CD4-positive, alpha-beta T cell treated with Interferon alpha-2 for 1 hour (primary cell): ENCODE measurements around the gene ATP2B2.

Source experiments
- DNase-seq, 2 donors: peaks; one replicate each; pipeline ENCODE4 v3.0.0-alpha.2; 2020 to 2022

Gene ATP2B2

DNA sequence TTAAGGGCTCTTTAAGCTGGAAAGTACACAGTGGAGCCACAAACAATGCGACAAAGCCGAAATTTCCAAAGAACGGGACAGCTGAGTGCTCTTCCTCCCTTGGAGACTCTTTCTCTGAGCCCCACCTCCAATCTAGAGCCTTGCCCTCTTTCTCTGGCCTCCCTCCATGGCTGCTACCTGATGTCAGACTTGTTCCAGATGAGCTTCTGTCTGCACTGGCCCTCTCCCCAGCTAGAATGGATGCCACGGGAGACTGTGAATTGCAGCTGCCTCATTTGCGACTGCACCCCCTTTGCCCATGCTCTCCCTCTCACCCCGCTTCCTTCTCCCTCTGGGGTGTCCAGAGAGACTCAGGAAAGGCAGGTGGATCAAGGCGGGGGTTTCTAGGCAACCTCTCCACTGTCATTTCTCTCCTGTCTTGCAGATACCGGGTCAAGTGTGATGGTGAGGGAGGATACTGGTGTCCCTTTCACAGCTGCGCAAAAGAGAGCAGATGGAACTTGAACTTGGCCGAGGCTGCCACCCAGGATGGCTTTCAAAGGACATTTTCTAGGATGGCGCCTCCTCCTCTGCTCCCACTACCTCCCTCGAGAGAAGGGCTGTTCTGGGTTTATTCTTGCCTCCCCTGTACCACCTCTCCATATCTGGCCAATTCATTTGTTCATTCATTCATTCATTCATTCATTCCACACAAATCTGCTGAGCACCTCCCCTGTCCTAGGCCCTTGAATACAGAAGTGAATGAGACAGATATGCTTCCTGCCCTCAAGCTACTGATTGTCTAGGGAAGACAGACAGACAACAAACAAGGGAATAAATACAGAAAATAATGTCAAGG lies 12.8 kb downstream of the ATP2B2 start:
- no peak for DNase-seq

DNA sequence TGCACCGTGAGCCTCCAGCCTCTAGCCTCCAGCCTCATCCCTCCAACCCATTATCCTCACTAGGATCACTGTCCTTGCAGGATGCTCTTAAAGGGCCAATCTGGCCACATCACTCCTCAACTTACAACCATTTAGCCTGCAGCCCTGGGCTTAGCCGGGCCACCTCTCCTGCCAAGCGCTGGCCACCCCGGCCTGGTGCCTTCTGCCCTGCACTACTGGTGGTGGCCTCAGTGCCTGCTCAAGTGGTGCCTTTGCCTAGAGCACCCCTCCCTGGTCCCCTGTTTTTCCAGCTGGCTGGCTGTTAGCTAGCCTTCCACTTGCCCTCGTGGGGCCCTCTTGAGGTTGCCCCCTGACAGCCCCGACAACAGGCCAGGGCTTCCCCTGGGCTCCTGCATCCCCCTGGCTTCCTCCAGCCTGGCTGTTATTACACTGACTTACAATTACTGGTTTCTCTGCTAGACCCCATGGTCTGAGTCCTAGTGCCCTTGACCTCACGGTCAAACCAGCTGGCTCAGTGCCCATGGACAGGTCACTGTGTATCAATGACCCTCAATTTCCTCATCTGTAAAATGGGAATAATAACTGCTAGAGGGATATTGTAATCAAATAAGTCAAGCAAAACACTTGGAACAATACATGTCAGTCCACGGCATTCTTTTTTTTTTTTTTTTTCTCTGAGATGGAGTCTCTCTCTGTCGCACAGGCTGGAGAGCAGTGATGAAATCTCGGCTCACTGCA lies 15.5 kb downstream of the ATP2B2 start:
- DNase-seq: no peak

DNA sequence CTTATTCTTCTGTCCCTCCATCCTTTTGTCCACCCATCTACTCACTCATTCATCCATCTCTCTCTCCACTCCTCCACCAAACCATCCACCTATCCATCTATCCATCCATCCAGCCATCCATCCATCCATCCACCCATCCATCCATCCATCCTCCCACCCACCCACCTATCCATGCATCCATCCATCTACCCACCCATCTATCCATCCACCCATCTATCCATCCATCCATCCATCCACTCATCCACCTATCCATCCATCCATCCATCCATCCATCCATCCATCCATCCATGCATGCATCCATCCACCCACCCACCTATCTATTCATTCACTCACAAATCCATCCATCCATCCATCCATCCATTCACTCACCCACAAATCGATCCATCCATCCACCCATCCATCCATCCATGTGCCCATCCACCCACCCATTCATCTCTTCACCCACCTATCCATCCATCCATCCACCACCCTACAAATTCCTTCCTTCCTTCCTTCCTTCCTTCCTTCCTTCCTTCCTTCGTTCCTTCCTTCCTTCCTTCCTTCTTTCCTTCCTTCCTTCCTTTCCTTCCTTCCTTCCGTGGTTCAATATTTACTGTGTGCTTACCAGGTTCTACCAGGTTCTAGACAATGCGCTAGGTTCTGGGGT lies 17.3 kb downstream of the ATP2B2 start:
- DNase-seq: no peak

DNA sequence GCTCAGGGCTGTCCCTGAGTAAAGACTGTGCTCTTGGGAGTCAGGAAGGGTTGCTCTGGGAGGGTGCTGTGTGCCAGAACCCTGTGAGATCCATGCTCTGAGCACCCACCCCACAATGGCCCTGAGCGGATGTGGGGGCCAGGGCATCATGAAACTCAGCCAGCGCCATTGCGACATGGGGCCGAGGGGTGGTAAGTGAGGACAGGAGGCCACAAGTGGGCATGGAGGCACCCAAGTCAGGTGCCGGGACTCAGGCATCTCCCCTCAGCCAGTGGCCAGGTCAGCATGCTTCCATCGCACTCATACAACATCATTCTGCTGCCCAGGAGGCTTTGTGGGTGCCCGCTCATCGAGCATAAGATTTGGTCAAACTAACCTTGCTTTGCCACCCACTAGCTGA lies 19.6 kb downstream of the ATP2B2 start:
- no peak for DNase-seq

DNA sequence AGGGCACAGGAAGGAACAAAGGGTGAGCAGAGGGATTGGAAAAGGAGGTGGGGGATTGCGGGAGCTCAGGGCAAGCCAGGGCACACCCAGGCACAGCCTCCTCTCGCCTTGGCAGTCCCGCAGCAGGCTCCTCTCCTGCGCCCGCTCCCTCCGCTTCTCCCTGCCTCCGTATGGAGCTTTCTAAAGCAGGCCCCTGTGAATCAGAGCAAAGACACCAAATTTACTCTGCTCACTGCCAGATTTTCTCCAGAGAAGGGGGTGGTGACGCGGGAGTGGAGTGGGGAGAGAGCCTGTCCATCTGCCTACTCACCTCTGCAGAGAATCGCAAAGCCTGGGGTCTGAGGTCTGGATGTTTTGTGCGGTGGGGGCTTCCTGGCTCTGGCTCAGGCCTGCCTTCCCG lies 20.0 kb downstream of the ATP2B2 start:
- DNase-seq: no peak

DNA sequence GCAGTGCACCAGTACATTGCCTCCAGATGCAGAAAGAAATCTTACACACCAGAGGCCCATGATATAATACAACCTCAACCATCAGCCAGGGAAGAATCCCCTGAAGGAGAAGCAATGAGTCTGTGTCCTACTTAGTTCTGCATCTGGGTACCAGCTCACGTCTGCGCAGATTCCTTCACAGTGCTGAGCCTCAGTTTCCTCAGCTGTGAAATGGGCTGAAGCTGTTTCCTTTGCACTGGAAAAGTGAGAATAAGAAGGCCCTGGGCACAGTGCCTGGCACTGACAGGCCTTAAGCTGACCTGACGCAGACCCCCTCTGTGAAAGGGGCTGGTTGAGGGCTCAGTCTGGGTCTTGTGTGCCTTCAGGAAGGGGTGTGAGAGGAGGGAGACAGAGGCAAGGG lies 20.7 kb downstream of the ATP2B2 start:
- DNase-seq: no peak

DNA sequence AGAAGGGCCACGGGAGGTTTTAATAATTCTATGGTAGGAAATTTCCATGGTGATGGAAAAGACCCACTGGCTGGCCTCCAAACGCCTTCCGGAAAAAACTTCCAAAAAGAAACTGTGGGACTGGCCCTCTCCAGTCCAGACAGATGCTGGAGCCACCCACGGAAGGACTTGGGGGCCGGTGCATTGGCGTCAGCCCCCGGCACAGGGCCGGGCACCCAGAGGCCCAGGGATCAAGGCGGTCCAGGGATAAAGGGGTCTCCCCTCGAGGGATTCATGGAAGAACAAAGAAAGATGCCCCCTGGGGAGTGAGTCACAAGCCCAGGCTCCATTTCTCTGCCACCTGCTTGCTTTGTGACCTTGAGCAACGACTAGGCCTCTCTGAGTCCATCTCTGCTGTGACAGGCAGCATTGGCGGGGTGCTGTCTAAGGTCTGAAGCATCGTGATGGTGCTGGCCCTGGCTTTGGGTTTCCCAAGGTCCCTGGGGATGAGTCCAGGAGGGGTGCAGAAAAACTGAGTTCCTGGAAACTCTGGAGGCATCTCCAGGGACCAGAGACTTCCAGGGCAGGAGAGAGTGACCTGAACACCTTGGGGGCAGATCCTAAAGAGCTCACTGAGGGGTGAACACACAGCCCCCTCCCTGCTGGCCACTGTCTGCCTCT lies 21.6 kb downstream of the ATP2B2 start:
- no peak for DNase-seq

DNA sequence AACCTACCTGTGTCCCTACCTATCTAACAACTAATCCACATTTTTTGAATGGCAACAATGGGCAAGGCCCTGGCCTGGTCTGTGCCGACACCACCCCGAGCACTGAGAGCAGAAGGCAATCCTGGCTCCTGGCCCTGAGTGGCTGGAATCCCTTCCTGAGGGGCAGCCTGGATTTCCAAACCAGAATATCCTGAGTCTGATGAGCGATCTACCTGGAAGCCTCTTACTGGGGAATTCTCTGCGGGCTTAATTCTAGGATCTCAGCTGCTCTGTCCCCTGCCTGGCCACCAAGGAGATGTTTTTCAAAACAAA lies 22.1 kb downstream of the ATP2B2 start:
- no peak for DNase-seq

DNA sequence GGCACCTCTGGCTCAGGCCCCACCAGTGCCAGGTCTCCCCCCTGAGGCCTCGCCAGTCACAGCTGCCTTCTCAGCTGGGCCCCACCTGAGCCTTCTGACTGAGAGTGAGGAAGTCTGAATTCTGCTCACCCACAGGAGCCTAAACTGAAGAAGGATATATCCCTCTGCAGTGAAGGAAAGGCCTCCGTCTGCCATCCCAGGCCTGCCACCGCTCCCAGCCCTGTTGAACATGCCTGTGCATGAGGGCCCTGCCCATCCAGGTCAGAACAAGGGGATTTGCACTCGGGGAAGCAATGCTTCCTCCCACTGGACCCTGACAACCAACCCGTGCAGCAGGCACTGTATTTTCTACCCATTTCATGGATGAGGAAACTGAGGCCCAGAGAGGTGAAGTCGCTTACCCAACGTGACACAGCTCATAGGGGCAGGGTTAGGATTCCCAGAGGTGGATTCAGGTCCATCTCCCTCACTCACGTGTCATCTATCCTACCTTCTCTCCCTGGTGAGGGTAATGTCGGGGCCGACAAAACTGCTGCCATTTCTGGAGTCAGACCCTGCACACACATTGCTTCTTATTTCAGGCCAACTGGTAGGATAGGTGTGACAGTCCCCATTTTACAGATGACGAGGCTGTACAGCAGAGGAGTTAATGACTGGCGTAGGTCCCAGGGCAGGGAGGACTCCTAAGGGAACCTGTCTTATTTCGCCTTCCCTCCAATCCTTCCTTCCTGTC lies 22.6 kb downstream of the ATP2B2 start:
- DNase-seq: no peak

DNA sequence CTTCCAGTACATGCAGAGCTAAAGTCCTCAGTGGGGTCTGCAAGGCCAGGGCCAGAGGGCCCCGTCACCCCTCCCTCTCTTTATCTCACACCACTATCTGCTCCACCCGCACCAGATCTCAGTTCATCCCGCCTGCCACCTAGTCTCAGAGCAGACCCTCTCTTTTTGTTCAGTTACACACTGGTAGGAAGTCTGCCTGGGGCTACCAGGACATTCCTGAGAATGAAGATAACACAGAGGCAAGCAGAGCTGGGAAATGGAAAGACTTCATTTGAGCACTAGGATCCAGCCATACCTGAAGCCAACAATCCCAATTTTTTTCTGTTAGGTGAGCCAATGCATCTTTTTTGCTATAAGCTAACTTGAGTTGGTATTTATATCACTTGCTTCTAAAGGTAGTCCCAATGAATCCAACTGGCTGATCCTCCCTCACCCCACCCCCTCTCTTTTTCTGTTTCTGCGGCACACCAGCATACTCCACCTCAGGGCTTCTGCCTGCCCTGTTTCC lies 24.5 kb downstream of the ATP2B2 start:
- no peak for DNase-seq

DNA sequence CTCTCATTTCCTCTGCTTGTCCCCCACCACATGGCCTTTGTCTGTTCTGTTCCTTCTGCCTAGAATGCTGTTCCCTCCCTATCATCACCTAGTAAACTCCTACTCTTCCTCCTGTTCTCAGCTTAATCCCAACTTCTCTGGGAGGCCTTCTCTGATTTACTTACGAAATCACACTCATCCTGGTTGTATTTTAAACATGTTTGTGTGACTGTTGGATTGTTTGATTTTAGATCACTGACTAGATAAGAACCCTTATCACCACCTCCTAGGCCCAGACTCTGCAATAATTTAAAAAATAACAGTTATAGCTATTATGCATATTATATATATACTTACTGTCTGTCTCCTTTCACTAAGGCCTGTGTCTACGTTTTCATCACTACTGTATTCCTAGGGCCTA lies 26.1 kb downstream of the ATP2B2 start:
- DNase-seq: no peak

DNA sequence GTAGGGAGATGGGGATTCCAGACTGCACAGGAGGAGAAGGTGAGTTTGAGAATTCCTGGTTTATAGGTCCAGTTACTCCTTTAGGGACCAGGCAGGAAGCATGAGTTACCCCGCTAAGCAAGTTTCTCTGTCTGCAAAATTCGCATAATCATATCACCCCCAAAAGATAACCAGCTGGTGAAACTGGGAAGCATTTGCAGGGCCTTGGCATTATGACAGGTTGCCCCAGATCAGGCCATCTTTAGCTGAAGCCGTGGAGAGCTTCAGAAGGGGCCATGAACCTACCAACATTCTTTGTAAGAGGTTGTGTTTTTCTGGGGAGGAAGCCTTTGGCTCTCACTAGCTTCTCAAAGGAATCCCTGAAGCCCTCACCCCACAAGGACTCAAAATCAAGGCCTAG lies 29.4 kb downstream of the ATP2B2 start:
- no peak for DNase-seq

DNA sequence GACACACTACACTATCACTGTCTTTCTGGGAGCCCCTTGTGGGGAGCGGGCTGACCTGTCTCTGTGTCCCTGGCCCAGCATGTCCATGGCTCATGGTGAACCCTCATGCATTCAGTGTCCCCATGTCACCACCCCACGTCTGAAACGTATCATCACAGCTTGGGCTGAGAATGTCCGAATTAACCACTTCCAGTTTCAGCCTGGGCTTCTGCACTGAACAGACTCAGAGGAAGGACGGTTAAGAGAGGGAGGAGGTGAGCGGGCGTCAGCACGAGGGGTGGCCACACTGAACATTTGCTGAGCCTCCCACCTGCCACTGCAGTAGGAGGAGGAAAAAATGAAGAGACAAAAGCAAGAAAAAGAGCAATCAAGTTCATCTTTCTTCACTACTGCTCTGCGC lies 30.5 kb downstream of the ATP2B2 start:
- DNase-seq: no peak

DNA sequence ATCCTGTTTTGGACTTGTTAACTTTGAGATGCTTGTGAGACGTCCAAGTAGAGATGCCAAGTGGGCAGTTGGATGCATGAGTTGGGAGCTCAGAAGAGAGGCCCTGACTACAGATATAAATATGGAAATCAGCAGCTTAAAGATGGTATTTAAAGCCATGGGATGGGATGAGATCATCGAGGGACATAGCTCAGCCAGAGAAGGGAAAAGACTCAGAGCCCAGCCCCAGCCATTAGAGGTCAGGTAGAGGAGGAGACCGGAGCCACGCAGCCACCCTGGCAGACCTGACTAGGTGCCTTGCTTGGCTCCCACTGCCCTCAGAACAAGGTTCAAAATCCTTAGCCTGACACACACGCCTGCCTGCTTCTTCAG lies 31.1 kb downstream of the ATP2B2 start:
- DNase-seq: no peak

DNA sequence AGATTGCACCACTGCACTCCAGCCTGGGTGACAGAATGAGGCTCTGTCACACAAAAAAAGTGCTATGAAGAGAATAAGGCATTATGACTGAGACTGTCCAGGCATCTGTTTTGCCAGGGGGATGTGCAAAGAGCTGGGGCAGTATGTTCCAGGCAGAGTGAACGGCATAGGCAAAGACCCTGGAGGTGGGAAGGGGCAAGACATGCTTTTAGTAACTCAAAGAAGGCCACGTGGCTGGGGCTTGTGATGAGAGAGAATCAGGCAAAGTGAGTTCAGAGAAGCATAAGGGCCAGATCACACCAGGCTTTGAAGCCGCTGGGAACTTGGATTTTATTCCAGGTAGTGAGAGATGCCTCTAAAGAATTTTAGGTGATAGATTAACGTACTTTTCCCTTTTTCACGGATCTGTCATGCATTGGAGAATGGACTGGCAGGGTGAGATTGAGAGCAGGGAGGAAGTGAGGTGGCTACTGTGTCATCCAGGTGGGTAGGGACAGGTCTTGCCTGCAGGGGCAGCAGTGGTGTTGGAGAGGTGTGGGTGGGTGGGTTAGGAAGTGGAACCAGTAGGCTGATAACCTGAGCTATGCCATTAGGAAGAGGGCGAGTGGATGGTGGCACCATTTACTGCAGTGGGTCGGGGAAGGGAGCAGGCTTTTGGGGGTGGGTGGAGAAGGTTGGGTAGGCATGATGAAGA lies 31.7 kb downstream of the ATP2B2 start:
- DNase-seq: no peak

DNA sequence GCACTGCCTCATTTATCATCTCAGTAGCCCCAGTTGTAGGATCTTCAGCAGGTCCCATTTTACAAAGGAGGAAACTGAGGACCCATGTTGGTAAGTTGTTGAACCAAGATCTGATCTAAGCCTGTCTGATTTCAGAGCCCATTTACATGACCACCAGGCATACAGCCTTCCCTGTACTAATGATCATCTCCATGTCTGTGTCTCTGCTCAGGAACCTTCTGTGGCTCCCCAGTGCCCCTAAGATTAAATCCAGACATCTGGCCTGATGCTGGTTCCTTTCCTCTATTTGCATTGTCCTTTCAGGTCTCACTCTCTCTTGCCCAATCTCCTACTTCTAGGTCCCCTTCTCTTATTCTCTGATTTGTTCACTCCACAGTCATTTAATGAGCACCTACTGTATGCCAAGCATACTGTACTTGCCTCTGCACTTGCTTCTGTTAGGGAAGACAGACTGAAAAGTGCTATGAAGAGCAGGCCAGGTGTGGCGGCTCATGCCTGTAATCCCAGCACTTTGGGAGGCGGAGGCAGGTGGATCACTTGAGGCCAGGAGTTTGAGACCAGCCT lies 32.4 kb downstream of the ATP2B2 start:
- no peak for DNase-seq

DNA sequence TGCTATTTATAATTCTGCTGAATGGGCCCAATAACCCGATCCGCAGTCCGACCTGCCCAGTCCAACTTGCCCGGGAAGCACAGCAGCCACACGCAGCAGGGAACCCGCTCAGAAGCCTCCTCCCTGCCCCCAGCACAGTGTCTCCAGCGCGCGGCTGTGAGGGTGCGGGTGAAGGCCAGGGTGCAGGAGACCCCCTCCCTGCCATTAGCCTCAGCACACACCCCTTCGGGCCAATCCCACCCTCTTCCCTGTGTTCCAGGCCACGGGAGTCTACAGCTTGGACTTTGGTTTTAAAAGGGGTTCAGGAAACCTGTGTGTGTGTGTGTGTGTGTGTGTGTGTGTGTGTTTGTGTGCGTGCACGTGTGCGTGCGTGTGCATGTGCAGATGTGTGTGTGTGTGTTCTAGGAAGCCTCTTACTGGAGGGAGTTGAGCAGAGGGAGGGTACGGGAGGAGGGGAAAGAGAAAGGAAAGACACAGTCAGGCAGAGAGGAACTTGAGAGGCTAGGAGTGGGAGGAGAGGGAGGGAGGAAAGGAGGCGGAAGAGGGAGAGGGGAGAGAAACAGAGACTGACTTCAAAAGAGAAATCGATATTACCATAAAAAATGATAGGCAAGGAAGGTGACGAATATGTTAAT lies 34.2 kb downstream of the ATP2B2 start:
- DNase-seq: no peak

DNA sequence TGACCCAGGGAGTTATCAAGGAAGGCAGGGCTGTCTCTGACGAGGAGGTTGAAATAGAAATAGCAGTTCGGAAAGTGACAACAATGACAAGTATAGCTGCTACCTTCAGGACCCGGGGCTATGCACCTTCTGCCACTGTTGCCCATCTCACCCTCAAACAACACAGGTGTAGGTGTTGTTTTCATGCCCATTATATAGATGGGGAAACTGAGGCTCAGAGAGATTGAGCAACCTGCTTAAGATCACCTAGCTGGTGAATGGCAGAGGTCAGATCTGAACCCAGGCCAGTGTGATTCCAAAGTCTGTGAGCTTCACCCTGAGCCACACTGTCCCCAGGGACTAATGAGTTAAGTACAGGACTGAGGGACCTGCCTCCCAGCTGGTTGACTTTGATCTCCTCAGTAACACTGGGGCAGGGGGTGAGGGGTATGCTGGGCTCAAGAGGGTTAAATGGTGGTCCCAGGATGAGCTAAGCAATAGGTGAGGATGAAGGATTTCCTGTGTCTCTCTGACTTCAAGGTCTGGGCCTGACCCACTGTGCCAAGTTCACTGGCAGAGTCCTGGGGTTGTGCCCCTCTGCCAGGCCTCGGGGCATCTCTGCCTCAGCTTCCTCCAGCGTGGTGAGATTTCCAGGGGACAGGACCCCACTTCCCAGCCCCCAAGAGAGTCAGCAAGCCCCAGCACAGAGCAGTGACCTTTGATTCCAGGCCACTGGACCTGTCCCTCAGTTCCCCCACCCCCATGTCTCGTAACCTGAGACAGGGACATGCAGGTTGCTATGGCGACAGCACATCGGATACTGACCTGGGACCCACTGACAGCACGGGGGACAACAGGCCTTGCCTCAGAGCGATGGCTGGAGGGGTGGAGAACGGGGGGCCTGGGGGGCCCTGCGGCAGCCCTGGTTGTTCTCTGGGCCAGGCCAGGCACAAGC lies 35.0 kb downstream of the ATP2B2 start:
- DNase-seq: no peak

DNA sequence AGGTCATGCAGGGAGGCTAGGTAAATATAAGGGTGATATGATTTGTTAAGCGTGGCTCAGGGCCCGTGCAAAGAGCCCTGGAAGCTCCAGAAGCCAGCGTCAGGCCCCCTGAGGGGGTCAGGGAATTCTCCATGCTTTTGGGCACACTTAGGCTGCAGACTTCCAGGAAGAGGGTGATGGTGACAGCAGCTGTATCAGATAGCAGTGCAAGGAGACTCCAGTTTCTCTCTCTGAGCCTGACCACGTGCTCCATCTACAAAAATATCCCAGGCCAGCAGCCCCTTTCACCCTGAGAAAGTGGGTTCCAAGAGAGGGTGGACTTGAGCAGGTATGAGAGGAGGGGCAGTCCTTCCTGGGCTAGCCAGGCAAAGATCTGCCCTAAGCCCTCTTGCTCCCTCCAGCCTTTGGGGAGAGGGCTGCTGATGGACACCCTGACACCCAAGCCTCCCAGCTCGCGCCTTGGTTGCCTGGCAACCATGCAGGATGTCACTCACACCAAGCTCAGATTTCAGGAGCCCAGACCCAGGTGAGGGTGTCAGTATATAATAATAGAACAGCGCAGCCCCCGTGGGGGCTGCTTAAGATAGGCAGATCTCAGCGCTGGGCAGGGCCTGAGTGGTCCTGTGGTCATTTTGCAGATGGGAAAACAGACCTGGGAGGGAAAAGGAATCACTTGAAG lies 35.8 kb downstream of the ATP2B2 start:
- no peak for DNase-seq
